Ecto neural progenitor cell (in vitro differentiated cells): ENCODE results near the gene FAM149A.

Experiments used
- DNase-seq: peaks from one replicate; pipeline ENCODE4 v3.0.0-alpha.2; 2018; ENCODE audit warnings: low spot score

Gene FAM149A

GRCh38 chr4:186105647-186106321 is 1.3 kb downstream of the FAM149A start:
- no peak for DNase-seq

GRCh38 chr4:186107947-186108346 is 3.4 kb downstream of the FAM149A start:
- no peak for DNase-seq

- no peak for DNase-seq
Observed at GRCh38 chr4:186108391-186108790, 3.9 kb downstream of the FAM149A start.

- DNase-seq, result no peak
Observed at GRCh38 chr4:186109245-186109644, 4.7 kb downstream of the FAM149A start.

- DNase-seq, result no peak
Observed at GRCh38 chr4:186116697-186117096, 12.2 kb downstream of the FAM149A start.

- DNase-seq, result no peak
Observed at GRCh38 chr4:186118582-186118981, 14.1 kb downstream of the FAM149A start.

- DNase-seq, result no peak
Observed at GRCh38 chr4:186121057-186121456, 16.6 kb downstream of the FAM149A start.

GRCh38 chr4:186128842-186129241 is 24.3 kb downstream of the FAM149A start:
- no peak for DNase-seq

GRCh38 chr4:186131935-186132334 is 27.4 kb downstream of the FAM149A start:
- no peak for DNase-seq

- peak; percentile 64 for DNase-seq
Observed at GRCh38 chr4:186132577-186133242, 28.2 kb downstream of the FAM149A start.

- DNase-seq, result no peak
Observed at GRCh38 chr4:186134257-186134656, 29.8 kb downstream of the FAM149A start.

GRCh38 chr4:186134861-186135260 is 30.4 kb downstream of the FAM149A start:
- DNase-seq, result no peak

GRCh38 chr4:186137196-186137794 is 32.8 kb downstream of the FAM149A start:
- DNase-seq, result no peak

GRCh38 chr4:186144198-186144945 is 39.9 kb downstream of the FAM149A start:
- DNase-seq, result peak; percentile 90

- peak; percentile 79 for DNase-seq
Observed at GRCh38 chr4:186144946-186145569, 40.6 kb downstream of the FAM149A start.

GRCh38 chr4:186146458-186146857 is 42.0 kb downstream of the FAM149A start:
- DNase-seq, result no peak

GRCh38 chr4:186148336-186148975 is 44.0 kb downstream of the FAM149A start:
- peak; percentile 14 for DNase-seq

- peak; percentile 80 for DNase-seq
Observed at GRCh38 chr4:186149872-186150271, 45.4 kb downstream of the FAM149A start.

GRCh38 chr4:186150926-186151325 is 46.4 kb downstream of the FAM149A start:
- DNase-seq, result peak; percentile 18

- peak; percentile 32 for DNase-seq
Observed at GRCh38 chr4:186151499-186151898, 47.0 kb downstream of the FAM149A start.

- peak; percentile 43 for DNase-seq
Observed at GRCh38 chr4:186158021-186158813, 53.7 kb downstream of the FAM149A start.
